ENCODE measurements around the gene COPS9. TPM values are rescaled to one million over a fixed set of nuclear protein-coding genes. Genes with fewer than 3 reads are reported as not detected.

COPS9 gene
- total RNA-seq, 1 donor from 2014 or later, result 35.0 TPM

DNA sequence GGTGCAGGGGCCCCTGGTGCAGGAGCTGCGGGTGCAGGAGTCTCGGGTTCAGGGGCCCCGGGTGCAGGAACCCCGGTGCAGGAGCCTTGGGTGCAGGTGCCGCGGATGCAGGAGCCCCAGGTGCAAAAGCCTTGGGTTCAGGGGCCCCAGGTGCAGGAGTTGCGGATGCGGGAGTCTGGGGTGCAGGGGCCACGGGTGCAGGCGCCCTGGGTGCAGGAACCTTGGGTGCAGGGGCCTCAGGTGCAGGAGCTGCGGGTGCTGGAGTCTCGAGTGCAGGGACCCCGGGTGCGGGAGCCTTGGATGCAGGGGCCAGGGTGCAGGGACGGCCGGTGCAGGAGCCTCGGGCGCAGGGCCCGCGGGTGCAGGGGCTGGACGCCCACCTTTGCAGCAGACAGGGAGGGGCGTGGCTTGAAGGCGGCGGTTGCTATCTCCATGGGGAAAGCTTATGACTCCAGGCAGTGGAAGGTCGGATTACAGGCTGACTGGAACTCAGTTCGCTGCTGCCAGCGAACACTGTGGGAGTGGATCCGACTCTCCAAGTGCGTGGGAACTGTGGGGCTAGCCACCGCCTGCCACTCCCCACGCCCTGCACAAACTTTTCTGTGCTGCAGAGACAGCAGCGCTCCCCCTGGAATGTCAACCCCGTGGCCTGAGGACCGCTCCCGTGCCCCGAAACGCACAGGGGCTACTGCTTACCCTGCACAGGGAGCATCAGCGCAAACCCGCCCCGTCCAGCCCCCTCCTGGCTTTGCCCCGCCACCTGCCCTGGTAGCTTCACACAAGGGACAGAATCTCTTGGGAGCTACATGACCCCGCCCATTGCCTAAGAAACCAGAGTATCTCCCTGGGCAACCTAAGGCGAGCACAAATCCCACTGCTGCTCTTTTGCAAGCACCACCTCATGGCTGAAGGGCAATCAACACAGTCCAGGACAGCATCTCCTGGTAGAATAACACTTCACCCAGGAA is 40.3 kb downstream of the COPS9 start:
- TF ChIP-seq, protein P1, sequence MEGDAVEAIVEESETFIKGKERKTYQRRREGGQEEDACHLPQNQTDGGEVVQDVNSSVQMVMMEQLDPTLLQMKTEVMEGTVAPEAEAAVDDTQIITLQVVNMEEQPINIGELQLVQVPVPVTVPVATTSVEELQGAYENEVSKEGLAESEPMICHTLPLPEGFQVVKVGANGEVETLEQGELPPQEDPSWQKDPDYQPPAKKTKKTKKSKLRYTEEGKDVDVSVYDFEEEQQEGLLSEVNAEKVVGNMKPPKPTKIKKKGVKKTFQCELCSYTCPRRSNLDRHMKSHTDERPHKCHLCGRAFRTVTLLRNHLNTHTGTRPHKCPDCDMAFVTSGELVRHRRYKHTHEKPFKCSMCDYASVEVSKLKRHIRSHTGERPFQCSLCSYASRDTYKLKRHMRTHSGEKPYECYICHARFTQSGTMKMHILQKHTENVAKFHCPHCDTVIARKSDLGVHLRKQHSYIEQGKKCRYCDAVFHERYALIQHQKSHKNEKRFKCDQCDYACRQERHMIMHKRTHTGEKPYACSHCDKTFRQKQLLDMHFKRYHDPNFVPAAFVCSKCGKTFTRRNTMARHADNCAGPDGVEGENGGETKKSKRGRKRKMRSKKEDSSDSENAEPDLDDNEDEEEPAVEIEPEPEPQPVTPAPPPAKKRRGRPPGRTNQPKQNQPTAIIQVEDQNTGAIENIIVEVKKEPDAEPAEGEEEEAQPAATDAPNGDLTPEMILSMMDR (IDR thresholded peaks at IDR 0.05; ENCODE audit: insufficient read depth, low read length, severe bottlenecking), result no peak
- H3K4me3 ChIP-seq (ENCODE audit: low read depth, low read length), result no peak overlapping the region
- FAIRE-seq (no peak), DNase-seq (ENCODE audit: low read depth) (no peak)
- no peaks in the 10 kb centered on the region for H3K36me3 ChIP-seq (ENCODE audit: control insufficient read depth, insufficient read depth, low read length)
- H3K27me3 ChIP-seq (ENCODE audit: control insufficient read depth, insufficient read depth, low read length), result peaks cover 20% of the 10 kb centered on the region

GRCh38 chr2:240089306-240089705 is 46.8 kb downstream of the COPS9 start:
- FAIRE-seq (no peak), DNase-seq (ENCODE audit: low read depth) (no peak)
- H3K4me3 ChIP-seq (ENCODE audit: low read depth, low read length), result no peak overlapping the region
- H3K36me3 ChIP-seq (ENCODE audit: control insufficient read depth, insufficient read depth, low read length), result no peaks in the 10 kb centered on the region
- TF ChIP-seq, protein P1 (IDR thresholded peaks at IDR 0.05; ENCODE audit: insufficient read depth, low read length, severe bottlenecking), result no peak
- peaks cover 3% of the 10 kb centered on the region for H3K27me3 ChIP-seq (ENCODE audit: control insufficient read depth, insufficient read depth, low read length)

DNA sequence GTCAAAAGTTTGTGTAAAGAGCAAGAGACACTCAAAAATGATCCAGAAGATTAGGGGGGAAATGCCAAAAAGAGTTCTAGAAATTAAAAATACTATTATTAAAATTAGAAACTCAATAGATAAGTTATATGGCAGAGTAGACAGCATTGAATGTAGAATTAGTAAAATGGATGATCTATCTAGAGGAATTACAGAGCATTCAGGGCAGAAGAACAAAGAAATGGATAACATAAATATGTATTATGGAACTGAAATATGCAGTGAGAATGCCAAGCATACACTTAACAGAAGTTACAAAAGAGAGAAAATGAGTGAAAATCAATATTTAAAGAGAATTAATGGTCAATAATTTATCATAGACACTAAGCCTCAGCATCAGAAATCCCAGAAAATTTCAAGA is 49.5 kb downstream of the COPS9 start:
- FAIRE-seq (no peak), DNase-seq (ENCODE audit: low read depth) (no peak)
- TF ChIP-seq, protein P1 (IDR thresholded peaks at IDR 0.05; ENCODE audit: insufficient read depth, low read length, severe bottlenecking), result no peak
- Histone ChIP-seq H3K4me3 (ENCODE audit: low read depth, low read length) (no peak overlapping the region), H3K27me3 (ENCODE audit: control insufficient read depth, insufficient read depth, low read length) (no peaks in the 10 kb centered on the region), H3K36me3 (ENCODE audit: control insufficient read depth, insufficient read depth, low read length) (no peaks in the 10 kb centered on the region)

Other genes starting within 250 kb of the COPS9 start
- 162 and 166 TPM in 2 replicates for gene NDUFA10, start 111.0 kb downstream of the COPS9 start, total RNA-seq
- not detected in 2 replicates for gene OR6B2, start 105.9 kb downstream of the COPS9 start, total RNA-seq
- gene OR6B3, start 82.8 kb downstream of the COPS9 start, total RNA-seq, result not detected in 2 replicates
- not detected in 2 replicates for gene OTOS, start 4.4 kb upstream of the COPS9 start, total RNA-seq